Measurements from ENCODE around the gene ZBTB42. TPM values are rescaled to one million over a fixed set of nuclear protein-coding genes. Genes with fewer than 3 reads are reported as not detected.

ZBTB42 gene
- total RNA-seq, 1 experiment from 2014 or later, result 9.2 TPM

- Histone ChIP-seq H3K9me3 (ENCODE audit: low read length) (no peaks in the 10 kb centered on the region), H3K79me2 (ENCODE audit: low read length) (no peaks in the 10 kb centered on the region), H3K4me3 (ENCODE audit: low read length) (no peak overlapping the region), H4K20me1 (ENCODE audit: low read length) (0 out of 2 replicates have a peak, but pooled peaks cover 3% of the 10 kb centered on the region), H3K27me3 (ENCODE audit: low read length) (no peaks in the 10 kb centered on the region), H3K9ac (ENCODE audit: low read length) (no peak overlapping the region), H2AFZ (ENCODE audit: low read length) (no peak overlapping the region), H3K4me1 (ENCODE audit: insufficient read depth, low read length) (no peaks in the 10 kb centered on the region), H3F3A (ENCODE audit: low read length, unreplicated experiment) (no peaks in the 10 kb centered on the region), H3K9me2 (replicated peaks; ENCODE audit: low read length) (no peaks in the 10 kb centered on the region), H3K36me3 (ENCODE audit: low read depth, low read length) (peaks cover 8% of the 10 kb centered on the region), H3K4me2 (ENCODE audit: low read length) (no peak overlapping the region), H3K27ac (ENCODE audit: low read length) (no peak overlapping the region)
- no peak for DNase-seq
- BruUV-seq (replicated peaks), result no TSS peak
- TF ChIP-seq EZH2phosphoT487 (IDR thresholded peaks at IDR 0.05; ENCODE audit: borderline replicate concordance, low read length) (no peak), CTCF (conservative IDR thresholded peaks at IDR 0.05; ENCODE audit: low read depth, low read length) (no peak)
- POLR2A ChIA-PET (ENCODE audit: unreplicated experiment), result no interaction called here
- intact Hi-C loops (cut with micrococcal nuclease), result no loop called here
- CTCF ChIA-PET, result interaction anchor here (0.6 kb wide), 2 partner anchors 63 to 556 kb away, joined by 3 to 4 read pairs; no protein-coding TSS in a partner anchor
- ATAC-seq, result no peak
Measured at GRCh38 chr14:104766256-104766862, 34.5 kb upstream of the ZBTB42 start.

- H3K79me2 ChIP-seq (ENCODE audit: low read length), result no peaks in the 10 kb centered on the region
- no peaks in the 10 kb centered on the region for H3K9me2 ChIP-seq (replicated peaks; ENCODE audit: low read length)
- H3K27me3 ChIP-seq (ENCODE audit: low read length), result no peaks in the 10 kb centered on the region
- H3K36me3 ChIP-seq (ENCODE audit: low read depth, low read length), result peaks cover 15% of the 10 kb centered on the region
- no TSS peak for BruUV-seq (replicated peaks)
- H3F3A ChIP-seq (ENCODE audit: low read length, unreplicated experiment), result no peaks in the 10 kb centered on the region
- H2AFZ ChIP-seq (ENCODE audit: low read length), result no peak overlapping the region
- CTCF ChIA-PET, result interaction anchor here (0.6 kb wide), 1 partner anchor 64 kb away, joined by 3 read pairs; no protein-coding TSS in a partner anchor
- no peaks in the 10 kb centered on the region for H3K9me3 ChIP-seq (ENCODE audit: low read length)
- intact Hi-C loops (cut with micrococcal nuclease), result no loop called here
- no peak for DNase-seq
- no peak for TF ChIP-seq EZH2phosphoT487 (IDR thresholded peaks at IDR 0.05; ENCODE audit: borderline replicate concordance, low read length)
- no peak for TF ChIP-seq CTCF (conservative IDR thresholded peaks at IDR 0.05; ENCODE audit: low read depth, low read length)
- TF ChIP-seq EZH2 (IDR thresholded peaks at IDR 0.05; ENCODE audit: low read length, unreplicated experiment), result no peak
- H3K9ac ChIP-seq (ENCODE audit: low read length), result no peak overlapping the region
- no peak overlapping the region for H3K27ac ChIP-seq (ENCODE audit: low read length)
- POLR2A ChIA-PET (ENCODE audit: unreplicated experiment), result no interaction called here
- no peak for ATAC-seq
- 0 out of 2 replicates have a peak, but pooled peaks cover 3% of the 10 kb centered on the region for H4K20me1 ChIP-seq (ENCODE audit: low read length)
- no peak overlapping the region for H3K4me2 ChIP-seq (ENCODE audit: low read length)
- H3K4me1 ChIP-seq (ENCODE audit: insufficient read depth, low read length), result no peaks in the 10 kb centered on the region
- H3K4me3 ChIP-seq (ENCODE audit: low read length), result no peak overlapping the region
Measured at GRCh38 chr14:104766863-104767633, 33.9 kb upstream of the ZBTB42 start.

- no TSS peak for BruUV-seq (replicated peaks)
- DNase-seq (no peak), ATAC-seq (no peak)
- H3K9me2 ChIP-seq (replicated peaks; ENCODE audit: low read length), result no peaks in the 10 kb centered on the region
- no peaks in the 10 kb centered on the region for H3K4me1 ChIP-seq (ENCODE audit: insufficient read depth, low read length)
- peaks cover 20% of the 10 kb centered on the region for H3K36me3 ChIP-seq (ENCODE audit: low read depth, low read length)
- TF ChIP-seq CTCF (conservative IDR thresholded peaks at IDR 0.05; ENCODE audit: low read depth, low read length) (no peak), EZH2phosphoT487 (IDR thresholded peaks at IDR 0.05; ENCODE audit: borderline replicate concordance, low read length) (no peak), EZH2 (IDR thresholded peaks at IDR 0.05; ENCODE audit: low read length, unreplicated experiment) (no peak)
- intact Hi-C loops (cut with micrococcal nuclease), result no loop called here
- no peak overlapping the region for H2AFZ ChIP-seq (ENCODE audit: low read length)
- no peak overlapping the region for H3K4me3 ChIP-seq (ENCODE audit: low read length)
- no peaks in the 10 kb centered on the region for H3F3A ChIP-seq (ENCODE audit: low read length, unreplicated experiment)
- CTCF ChIA-PET, result no interaction called here
- H3K9ac ChIP-seq (ENCODE audit: low read length), result no peak overlapping the region
- POLR2A ChIA-PET (ENCODE audit: unreplicated experiment), result no interaction called here
- 0 out of 2 replicates have a peak, but pooled peaks cover 3% of the 10 kb centered on the region for H4K20me1 ChIP-seq (ENCODE audit: low read length)
- H3K27ac ChIP-seq (ENCODE audit: low read length), result no peak overlapping the region
- no peaks in the 10 kb centered on the region for H3K79me2 ChIP-seq (ENCODE audit: low read length)
- H3K27me3 ChIP-seq (ENCODE audit: low read length), result no peaks in the 10 kb centered on the region
- H3K9me3 ChIP-seq (ENCODE audit: low read length), result no peaks in the 10 kb centered on the region
- H3K4me2 ChIP-seq (ENCODE audit: low read length), result no peak overlapping the region
Measured at GRCh38 chr14:104767634-104767918, 33.3 kb upstream of the ZBTB42 start.

Data from PC-3 (cell line).